ENCODE results near the gene VAV2. TPM values are rescaled to one million over a fixed set of nuclear protein-coding genes. Genes with fewer than 3 reads are reported as not detected.

The VAV2 gene
- polyA plus RNA-seq, 4 donors: 26.7 to 45.7 (median 36.2) TPM

GRCh38 chr9:133981958-133982681 lies 10.0 kb downstream of the VAV2 start:
- FAIRE-seq: no peak
- peaks cover 0 to 67% (median 0%) of the 10 kb centered on the region in 3 donors for H3K4me1 ChIP-seq (ENCODE audit: control insufficient read depth in 3 of 3, insufficient read depth in 2 of 3, low read depth in 1 of 3, low read length in 2 of 3)
- WGBS, 3 donors: 81 to 90% (median 85%) methylated on average over 26 to 28 of the region's 28 CpGs
- no peaks in the 10 kb centered on the region for H3K9me3 ChIP-seq (ENCODE audit: control insufficient read depth in 2 of 2, insufficient read depth in 1 of 2, low read depth in 1 of 2, low read length in 1 of 2)
- no peak overlapping the region for H3K27ac ChIP-seq (ENCODE audit: low read depth in 1 of 3, low read length in 2 of 3)
- H3K36me3 ChIP-seq (ENCODE audit: control insufficient read depth in 3 of 3, insufficient read depth in 2 of 3, low read depth in 1 of 3, low read length in 3 of 3): peaks cover 0 to 59% (median 0%) of the 10 kb centered on the region in 3 donors
- no peaks in the 10 kb centered on the region for H3K27me3 ChIP-seq (ENCODE audit: control insufficient read depth in 3 of 3, insufficient read depth in 3 of 3, low read length in 3 of 3)
- DNase-seq: peak in 1 of 2 donors; percentile 62
- no peak overlapping the region for H3K4me3 ChIP-seq (ENCODE audit: low read depth in 1 of 3, low read length in 3 of 3)

- Histone ChIP-seq H3K4me1 (ENCODE audit: control insufficient read depth in 3 of 3, insufficient read depth in 2 of 3, low read depth in 1 of 3, low read length in 2 of 3) (peaks cover 0 to 72% (median 0%) of the 10 kb centered on the region in 3 donors), H3K4me3 (ENCODE audit: low read depth in 1 of 3, low read length in 3 of 3) (no peak overlapping the region), H3K27me3 (ENCODE audit: control insufficient read depth in 3 of 3, insufficient read depth in 3 of 3, low read length in 3 of 3) (no peaks in the 10 kb centered on the region), H3K36me3 (ENCODE audit: control insufficient read depth in 3 of 3, insufficient read depth in 2 of 3, low read depth in 1 of 3, low read length in 3 of 3) (peaks cover 0 to 60% (median 0%) of the 10 kb centered on the region in 3 donors), H3K27ac (ENCODE audit: low read depth in 1 of 3, low read length in 2 of 3) (no peak overlapping the region), H3K9me3 (ENCODE audit: control insufficient read depth in 2 of 2, insufficient read depth in 1 of 2, low read depth in 1 of 2, low read length in 1 of 2) (no peaks in the 10 kb centered on the region)
- no peak for DNase-seq
- 90 to 92% (median 91%) methylated on average over 14 of the region's 14 CpGs for WGBS, 3 donors
- no peak for FAIRE-seq
Observed at GRCh38 chr9:133981589-133981957, 10.6 kb downstream of the VAV2 start.

- FAIRE-seq (no peak), DNase-seq (no peak)
- 78 to 87% (median 82%) methylated on average over 25 of the region's 25 CpGs for WGBS, 3 donors
- Histone ChIP-seq H3K9me3 (ENCODE audit: control insufficient read depth in 2 of 2, insufficient read depth in 1 of 2, low read depth in 1 of 2, low read length in 1 of 2) (no peaks in the 10 kb centered on the region), H3K27ac (ENCODE audit: low read depth in 1 of 3, low read length in 2 of 3) (no peak overlapping the region), H3K4me3 (ENCODE audit: low read depth in 1 of 3, low read length in 3 of 3) (no peak overlapping the region), H3K36me3 (ENCODE audit: control insufficient read depth in 3 of 3, insufficient read depth in 2 of 3, low read depth in 1 of 3, low read length in 3 of 3) (peaks cover 0 to 56% (median 0%) of the 10 kb centered on the region in 3 donors), H3K27me3 (ENCODE audit: control insufficient read depth in 3 of 3, insufficient read depth in 3 of 3, low read length in 3 of 3) (no peaks in the 10 kb centered on the region), H3K4me1 (ENCODE audit: control insufficient read depth in 3 of 3, insufficient read depth in 2 of 3, low read depth in 1 of 3, low read length in 2 of 3) (peaks cover 0 to 72% (median 0%) of the 10 kb centered on the region in 3 donors)
Observed at GRCh38 chr9:133980864-133981588, 11.1 kb downstream of the VAV2 start.

GRCh38 chr9:133979921-133980863 lies 11.9 kb downstream of the VAV2 start:
- 81 to 84% (median 82%) methylated on average over 21 to 22 of the region's 22 CpGs for WGBS, 3 donors
- FAIRE-seq (no peak), DNase-seq (no peak)
- no peaks in the 10 kb centered on the region for H3K9me3 ChIP-seq (ENCODE audit: control insufficient read depth in 2 of 2, insufficient read depth in 1 of 2, low read depth in 1 of 2, low read length in 1 of 2)
- H3K4me3 ChIP-seq (ENCODE audit: low read depth in 1 of 3, low read length in 3 of 3): no peak overlapping the region
- H3K27me3 ChIP-seq (ENCODE audit: control insufficient read depth in 3 of 3, insufficient read depth in 3 of 3, low read length in 3 of 3): no peaks in the 10 kb centered on the region
- H3K4me1 ChIP-seq (ENCODE audit: control insufficient read depth in 3 of 3, insufficient read depth in 2 of 3, low read depth in 1 of 3, low read length in 2 of 3): peaks cover 0 to 72% (median 0%) of the 10 kb centered on the region in 3 donors
- H3K36me3 ChIP-seq (ENCODE audit: control insufficient read depth in 3 of 3, insufficient read depth in 2 of 3, low read depth in 1 of 3, low read length in 3 of 3): peaks cover 0 to 59% (median 0%) of the 10 kb centered on the region in 3 donors
- peak overlapping the region in 1 of 3 donors; percentile 42 for H3K27ac ChIP-seq (ENCODE audit: low read depth in 1 of 3, low read length in 2 of 3)

GRCh38 chr9:133979273-133979920 lies 12.7 kb downstream of the VAV2 start:
- Histone ChIP-seq H3K4me3 (ENCODE audit: low read depth in 1 of 3, low read length in 3 of 3) (no peak overlapping the region), H3K9me3 (ENCODE audit: control insufficient read depth in 2 of 2, insufficient read depth in 1 of 2, low read depth in 1 of 2, low read length in 1 of 2) (no peaks in the 10 kb centered on the region), H3K4me1 (ENCODE audit: control insufficient read depth in 3 of 3, insufficient read depth in 2 of 3, low read depth in 1 of 3, low read length in 2 of 3) (peaks cover 0 to 72% (median 0%) of the 10 kb centered on the region in 3 donors), H3K27ac (ENCODE audit: low read depth in 1 of 3, low read length in 2 of 3) (peak overlapping the region in 1 of 3 donors; percentile 42), H3K27me3 (ENCODE audit: control insufficient read depth in 3 of 3, insufficient read depth in 3 of 3, low read length in 3 of 3) (no peaks in the 10 kb centered on the region), H3K36me3 (ENCODE audit: control insufficient read depth in 3 of 3, insufficient read depth in 2 of 3, low read depth in 1 of 3, low read length in 3 of 3) (peaks cover 0 to 66% (median 0%) of the 10 kb centered on the region in 3 donors)
- DNase-seq (peak in 1 of 2 donors; percentile 28), FAIRE-seq (no peak)
- 53 to 74% (median 67%) methylated on average over 27 to 37 of the region's 37 CpGs for WGBS, 3 donors

- Histone ChIP-seq H3K36me3 (ENCODE audit: control insufficient read depth in 3 of 3, insufficient read depth in 2 of 3, low read depth in 1 of 3, low read length in 3 of 3) (peaks cover 0 to 71% (median 0%) of the 10 kb centered on the region in 3 donors), H3K4me1 (ENCODE audit: control insufficient read depth in 3 of 3, insufficient read depth in 2 of 3, low read depth in 1 of 3, low read length in 2 of 3) (peaks cover 0 to 78% (median 0%) of the 10 kb centered on the region in 3 donors), H3K4me3 (ENCODE audit: low read depth in 1 of 3, low read length in 3 of 3) (no peak overlapping the region), H3K27me3 (ENCODE audit: control insufficient read depth in 3 of 3, insufficient read depth in 3 of 3, low read length in 3 of 3) (no peaks in the 10 kb centered on the region), H3K9me3 (ENCODE audit: control insufficient read depth in 2 of 2, insufficient read depth in 1 of 2, low read depth in 1 of 2, low read length in 1 of 2) (no peaks in the 10 kb centered on the region), H3K27ac (ENCODE audit: low read depth in 1 of 3, low read length in 2 of 3) (no peak overlapping the region)
- FAIRE-seq: no peak
- no peak for DNase-seq
- WGBS, 3 donors: 63 to 91% (median 78%) methylated on average over 15 to 16 of the region's 16 CpGs
Observed at GRCh38 chr9:133978899-133979272, 13.2 kb downstream of the VAV2 start.

GRCh38 chr9:133978226-133978898 lies 13.8 kb downstream of the VAV2 start:
- 57 to 74% (median 66%) methylated on average over 13 of the region's 13 CpGs for WGBS, 3 donors
- DNase-seq (no peak), FAIRE-seq (no peak)
- Histone ChIP-seq H3K27ac (ENCODE audit: low read depth in 1 of 3, low read length in 2 of 3) (no peak overlapping the region), H3K36me3 (ENCODE audit: control insufficient read depth in 3 of 3, insufficient read depth in 2 of 3, low read depth in 1 of 3, low read length in 3 of 3) (peaks cover 0 to 71% (median 0%) of the 10 kb centered on the region in 3 donors), H3K9me3 (ENCODE audit: control insufficient read depth in 2 of 2, insufficient read depth in 1 of 2, low read depth in 1 of 2, low read length in 1 of 2) (no peaks in the 10 kb centered on the region), H3K4me1 (ENCODE audit: control insufficient read depth in 3 of 3, insufficient read depth in 2 of 3, low read depth in 1 of 3, low read length in 2 of 3) (peaks cover 0 to 81% (median 4%) of the 10 kb centered on the region in 3 donors), H3K4me3 (ENCODE audit: low read depth in 1 of 3, low read length in 3 of 3) (no peak overlapping the region), H3K27me3 (ENCODE audit: control insufficient read depth in 3 of 3, insufficient read depth in 3 of 3, low read length in 3 of 3) (no peaks in the 10 kb centered on the region)

Measured in small intestine (tissue), 7 donors.